Mucosa of gallbladder (tissue), 1 donor: ENCODE results near the gene WNT7A. TPM values are rescaled to one million over a fixed set of nuclear protein-coding genes. Genes with fewer than 3 reads are reported as not detected.

Experiments
- DNase-seq: peaks from one replicate; pipeline ENCODE4 v3.0.0-alpha.2; 2020; ENCODE audit warnings: low spot score
- total RNA-seq: library from RNA; stranded (reverse); gene quantifications from one replicate; pipeline ENCODE4 v1.2.1, GENCODE V29; 2021
- donor health status: DM: no; HTN: no; CAD: no.

WNT7A gene
- total RNA-seq, 1 donor from 2014 or later: 4.7 TPM

DNA sequence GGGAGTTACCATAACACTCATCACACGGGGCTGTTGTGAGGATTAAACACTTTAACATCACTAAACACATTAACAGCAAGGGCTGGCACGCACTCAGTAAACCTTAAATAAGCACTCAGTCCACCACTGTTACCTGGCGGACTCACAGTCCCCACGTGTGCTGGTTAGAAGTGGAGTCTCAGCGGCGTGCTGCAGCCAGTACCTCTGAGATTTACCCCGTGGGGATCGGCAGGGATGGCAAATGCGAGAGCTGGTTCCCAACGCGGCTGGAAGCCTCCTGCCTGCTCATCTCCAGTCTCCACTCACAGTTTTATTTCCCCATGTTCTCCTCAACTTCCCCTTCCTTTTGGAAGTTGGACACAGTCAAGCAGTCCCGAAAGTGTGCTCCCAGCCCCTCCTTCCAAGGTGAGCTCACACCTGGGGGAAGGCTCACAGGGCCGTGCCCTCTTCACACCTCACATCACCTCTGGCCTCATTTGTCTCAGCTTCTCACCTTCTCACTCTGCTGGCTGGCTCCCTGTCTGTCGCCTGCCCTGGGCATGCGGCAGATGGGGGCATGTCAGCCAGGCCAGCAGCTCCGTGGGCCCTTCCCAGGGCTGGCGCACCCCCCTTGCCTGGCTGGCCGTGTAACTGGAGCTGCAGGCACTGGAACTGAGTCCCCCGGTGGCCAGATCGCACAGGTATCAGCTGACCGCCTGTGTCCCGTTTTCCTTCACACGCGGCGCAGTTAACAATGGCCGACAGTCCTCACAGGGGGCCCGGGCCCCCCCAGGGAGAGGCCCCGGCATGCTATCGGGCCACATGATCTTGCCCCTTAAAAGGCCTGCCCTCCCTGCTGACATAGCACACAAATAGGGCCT is 87.1 kb downstream of the WNT7A start:
- no peak for DNase-seq

DNA sequence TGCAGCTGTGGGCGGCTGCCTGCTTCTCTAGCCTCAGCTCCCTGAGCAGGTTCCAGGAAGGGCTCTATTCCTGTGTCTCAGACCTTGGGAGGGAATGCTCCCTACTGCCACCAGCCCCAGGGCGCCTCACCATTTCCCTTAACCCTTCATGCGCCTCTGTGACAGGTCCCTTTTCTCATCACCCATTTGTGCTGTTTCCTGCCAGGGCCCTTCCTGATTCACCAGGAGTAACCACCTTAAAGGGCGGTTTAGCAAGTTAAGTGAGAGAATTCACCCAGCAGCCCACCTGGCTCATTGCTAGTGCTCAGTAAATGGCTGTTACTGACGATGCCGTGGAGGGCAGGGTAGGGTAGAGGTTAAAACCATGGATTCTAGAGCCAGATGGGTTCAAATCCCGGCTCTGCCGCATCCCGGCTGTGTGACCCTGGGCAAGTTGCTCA is 87.8 kb downstream of the WNT7A start:
- DNase-seq: no peak

DNA sequence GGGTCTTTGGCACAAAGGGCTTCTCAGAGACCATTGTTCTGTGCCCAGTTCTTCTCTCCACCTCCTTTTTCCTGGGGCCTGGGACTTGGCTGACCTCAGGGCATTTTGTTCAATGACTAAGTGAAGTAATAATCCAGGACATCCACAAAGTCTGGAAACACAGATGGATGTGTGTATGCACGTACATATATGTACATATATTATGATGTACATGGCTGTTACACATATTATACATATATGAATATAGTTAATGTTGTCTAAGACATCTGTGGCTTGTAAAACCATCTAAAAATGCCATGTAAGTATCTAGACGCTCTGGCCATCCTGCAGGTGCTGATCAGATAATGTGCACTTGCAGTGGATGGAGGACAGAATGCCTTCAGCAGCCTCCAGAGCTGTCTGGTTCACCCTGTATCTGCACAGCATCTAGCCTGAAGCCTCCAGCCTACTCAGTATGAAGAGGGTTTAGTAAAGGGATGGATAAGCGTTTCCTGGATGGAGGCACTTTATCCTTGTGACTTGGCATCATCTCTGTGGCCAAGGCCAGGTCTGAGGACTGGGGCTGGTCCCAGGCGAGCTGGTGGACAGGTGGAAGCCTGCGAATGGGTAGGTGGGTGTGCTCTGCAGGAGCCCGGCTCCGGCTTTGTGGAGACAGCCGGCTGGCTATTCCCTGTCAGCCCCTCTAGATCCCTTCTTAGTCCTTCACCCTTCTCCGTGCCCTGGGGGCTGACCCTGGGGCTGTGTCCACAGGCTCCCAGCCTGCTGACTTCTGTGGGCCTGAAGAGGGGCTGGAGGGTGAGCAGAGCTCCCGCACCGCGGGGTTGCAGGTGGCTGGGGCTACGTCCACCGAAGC is 88.4 kb downstream of the WNT7A start:
- no peak for DNase-seq

DNA sequence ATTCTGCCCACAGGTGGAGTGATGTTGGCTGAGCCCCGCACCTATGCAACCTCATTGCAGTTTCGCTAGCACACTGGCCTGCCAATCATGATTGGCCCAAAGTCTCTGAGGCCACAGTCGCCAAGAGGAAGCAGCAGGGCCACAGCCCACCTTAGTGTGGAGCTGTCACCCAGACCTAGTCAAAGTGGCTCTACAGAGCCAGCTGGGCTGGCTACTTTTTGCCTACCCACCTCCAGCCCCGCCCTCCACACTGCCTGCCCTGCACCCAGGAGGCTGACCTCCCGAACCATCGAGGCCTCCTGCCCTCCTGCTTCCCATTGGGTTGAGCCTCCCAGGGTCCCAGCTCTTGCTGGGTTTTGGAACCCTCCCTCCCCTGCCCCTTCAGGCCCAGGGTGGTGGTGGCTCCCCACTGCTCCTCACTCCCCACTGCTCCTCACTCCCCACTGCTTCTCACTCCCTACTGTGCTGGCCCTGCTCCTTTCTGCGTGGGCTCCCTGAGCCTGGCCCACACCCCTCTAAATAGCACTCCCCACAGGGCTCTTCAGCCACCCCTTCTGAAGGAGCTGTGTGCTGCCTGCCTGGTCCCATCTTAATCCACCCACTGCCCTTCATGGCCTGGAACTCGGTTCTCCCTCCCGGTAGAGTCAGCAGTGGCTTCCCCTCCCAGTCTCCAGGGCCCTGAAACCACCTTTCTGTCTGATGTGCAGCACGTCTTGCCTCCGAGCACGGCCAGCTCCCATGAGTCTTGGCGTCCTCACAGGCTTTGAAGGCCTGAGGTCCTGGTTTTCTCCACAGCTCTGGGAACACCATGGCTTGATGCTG is 89.3 kb downstream of the WNT7A start:
- DNase-seq: no peak

DNA sequence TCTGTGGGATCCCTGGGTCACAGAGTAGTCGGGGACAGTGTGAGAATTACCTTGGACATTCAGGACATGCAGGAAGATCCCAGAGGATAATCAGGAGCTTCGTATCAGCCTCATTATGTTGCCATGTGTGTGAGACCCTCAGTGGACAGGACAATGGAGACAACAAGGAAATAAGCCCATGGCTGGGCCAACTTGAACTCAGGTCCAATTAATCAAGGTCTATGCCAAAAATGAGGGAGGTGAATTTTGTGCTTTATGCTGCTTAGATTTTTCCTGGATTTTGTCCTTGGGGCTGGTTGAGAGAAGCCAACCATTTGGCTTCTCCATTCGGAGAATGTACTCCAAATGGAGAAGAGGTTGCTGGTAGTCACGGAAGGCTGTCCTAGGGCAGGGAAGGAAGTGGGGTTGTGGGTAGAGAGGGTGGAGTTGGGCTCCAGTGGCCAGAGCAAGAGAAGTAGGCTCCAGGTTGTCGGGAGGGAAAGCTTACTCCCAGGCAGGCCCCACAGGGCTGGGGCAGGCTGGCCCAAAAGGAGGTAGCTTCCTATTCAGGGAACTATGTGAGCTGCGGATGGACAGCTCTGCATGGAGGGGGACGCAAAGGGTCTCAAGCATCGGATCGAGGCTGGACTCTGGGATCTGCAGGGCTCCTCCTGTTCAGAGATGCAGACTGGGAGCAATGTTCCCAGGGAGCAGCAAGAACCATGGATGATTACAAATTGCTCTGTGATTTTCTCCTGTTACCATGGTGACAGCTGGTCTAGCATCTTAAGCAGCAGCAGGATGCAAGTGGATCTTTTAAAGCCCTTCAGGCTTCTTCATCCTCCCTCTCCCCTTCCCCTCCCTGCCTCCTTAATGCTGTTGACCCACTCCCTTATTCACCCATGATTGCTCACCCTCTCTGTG is 91.1 kb downstream of the WNT7A start:
- no peak for DNase-seq

DNA sequence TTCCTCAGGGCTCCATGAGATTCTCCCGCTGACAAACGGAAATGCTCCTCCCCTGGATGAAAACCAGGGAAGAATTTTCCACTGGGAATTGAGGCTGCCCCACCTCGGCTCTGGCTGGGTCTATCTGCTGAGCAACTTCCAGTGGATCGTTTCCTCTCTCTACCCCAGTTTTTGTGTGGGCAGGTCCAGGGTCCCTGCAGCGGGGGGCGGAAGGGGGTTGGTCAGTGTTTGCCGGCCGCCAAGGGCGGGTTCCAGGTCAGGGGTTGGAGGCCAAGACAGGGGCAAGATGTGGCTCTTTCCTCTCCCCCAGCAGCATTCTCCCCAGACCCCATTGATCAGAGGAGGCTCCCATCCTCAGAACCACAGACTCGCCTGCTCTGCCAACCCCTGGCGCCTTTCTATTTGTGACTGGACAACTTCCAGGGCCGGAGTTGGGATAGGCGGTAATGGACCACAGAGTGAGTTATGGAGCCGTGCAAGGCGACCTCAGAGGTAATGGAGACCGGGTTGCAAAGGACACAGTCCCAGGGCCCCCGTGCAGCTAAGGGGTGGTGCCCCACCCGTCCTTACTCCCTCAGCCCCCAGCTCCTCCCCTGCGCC is 92.2 kb downstream of the WNT7A start:
- DNase-seq: no peak

DNA sequence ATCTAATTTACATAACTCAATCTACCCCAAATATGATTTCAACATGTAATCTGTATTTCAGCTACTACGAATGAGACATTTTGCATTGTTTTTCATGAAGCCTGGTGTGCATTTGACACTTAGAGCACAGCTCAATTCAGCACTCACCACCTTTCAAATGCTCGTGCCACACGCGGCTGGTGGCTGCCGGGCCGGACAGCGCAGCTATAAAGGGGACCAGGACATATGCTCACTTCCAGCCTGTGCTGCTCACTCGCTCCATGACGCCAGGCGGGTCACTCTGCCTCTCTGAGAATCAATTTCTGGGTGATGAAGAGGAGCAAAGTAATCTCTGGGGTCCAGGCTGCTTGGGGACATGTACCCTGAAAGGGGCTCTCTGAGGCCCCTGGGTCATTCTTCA is 93.1 kb downstream of the WNT7A start:
- DNase-seq: no peak

DNA sequence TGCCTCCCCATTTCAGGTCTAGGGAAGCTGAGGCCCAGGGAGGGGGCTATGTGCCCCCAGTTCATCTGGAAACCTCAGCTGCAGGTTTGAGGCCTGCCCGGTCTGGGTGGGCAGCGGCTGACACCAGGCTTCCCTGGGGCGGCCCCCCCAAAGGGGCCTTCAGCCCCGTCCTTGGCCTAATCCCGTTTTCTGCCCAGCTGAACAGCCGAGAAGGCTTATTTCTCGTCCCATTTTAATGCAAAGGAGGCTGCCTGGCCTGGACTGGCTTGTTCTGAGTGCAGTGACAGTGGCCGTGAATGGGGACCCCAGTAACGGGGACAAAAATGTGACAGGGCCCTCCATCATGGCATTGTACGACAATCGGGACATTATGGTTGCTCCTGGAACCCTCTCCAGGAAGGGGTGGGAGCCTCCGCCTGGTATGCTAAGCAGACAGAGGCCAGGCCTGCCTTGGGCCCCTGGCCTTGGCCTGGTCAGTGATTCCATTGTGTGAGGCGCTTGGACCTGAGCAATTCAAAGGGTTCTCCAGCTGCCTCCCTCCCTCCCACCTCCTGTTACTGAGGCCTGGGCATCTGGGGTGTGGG is 93.9 kb downstream of the WNT7A start:
- no peak for DNase-seq

DNA sequence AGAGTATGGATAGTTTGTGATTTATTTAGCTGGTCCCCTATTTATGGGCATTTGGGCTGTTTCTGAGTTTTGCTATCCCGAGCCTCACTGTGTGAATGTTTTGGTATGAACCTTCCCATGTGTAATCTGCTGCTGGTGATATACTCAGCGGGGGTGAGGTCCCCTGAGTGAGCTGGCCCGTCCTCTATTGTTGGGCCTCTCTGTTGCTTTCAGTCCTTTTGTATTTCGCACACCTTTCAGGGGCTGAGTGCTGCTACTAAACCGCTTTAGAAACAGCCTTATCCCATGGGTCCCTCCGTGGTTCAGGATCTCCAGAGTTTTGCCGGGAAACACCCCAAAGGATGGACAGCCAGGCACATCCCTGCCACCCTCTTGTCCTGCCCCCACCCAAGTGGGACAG is 94.5 kb downstream of the WNT7A start:
- no peak for DNase-seq

DNA sequence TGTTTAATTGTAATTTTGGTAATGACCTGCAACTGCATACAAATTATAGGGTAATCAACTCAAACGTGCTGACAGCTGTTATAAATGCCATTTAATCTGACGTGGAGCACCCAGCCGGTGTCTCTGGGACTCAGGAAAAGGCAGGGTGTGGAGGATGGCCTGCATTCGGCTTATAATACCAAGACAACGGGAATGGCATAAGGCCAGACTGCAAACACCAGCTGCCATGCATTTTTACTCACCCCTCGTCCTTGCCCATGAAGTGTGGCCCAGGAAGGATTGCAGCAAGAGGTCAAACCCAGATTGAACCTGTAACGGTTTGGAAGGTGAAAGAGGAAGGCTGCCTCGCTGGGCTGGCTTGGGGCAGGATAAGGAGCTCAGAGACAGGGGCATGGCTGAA is 96.4 kb downstream of the WNT7A start:
- DNase-seq: no peak

DNA sequence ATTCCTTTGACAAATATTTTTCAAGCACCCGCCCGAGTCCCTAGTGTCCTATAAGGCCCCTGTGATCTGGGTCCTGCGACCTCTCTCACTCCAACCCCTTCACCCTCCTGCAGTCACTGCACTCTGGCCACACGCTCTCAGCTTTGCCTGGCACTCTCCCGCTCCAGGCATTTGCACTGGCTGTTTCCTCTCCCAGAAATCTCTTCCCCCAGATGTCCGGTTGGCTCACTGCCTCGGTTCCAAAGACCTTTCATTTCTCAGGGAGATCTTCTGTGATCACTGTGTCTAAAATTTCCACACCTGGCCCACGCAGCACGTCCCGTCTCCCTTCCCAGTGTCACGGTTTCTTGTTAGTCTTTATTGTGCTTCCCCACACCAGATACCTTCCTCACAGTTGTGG is 97.4 kb downstream of the WNT7A start:
- DNase-seq: no peak

DNA sequence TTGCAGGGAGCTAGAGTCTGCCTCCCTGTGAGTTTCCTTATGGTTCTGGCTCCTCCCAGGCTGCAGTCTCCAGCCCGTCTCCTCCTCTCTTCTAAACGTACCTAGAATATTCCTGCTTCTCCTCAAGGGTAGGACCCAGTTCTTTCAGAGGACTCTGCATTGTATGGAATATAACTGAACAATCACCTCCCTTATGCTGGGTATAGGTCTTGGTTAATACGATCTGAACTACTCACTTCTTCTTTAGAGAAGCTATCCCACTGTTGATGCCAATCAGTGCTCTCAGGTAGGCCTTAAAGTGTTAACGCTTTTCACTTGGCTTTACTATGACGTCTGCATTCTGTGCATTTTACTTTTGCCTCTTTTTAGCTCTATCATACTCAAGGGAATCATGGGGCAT is 98.5 kb downstream of the WNT7A start:
- no peak for DNase-seq

DNA sequence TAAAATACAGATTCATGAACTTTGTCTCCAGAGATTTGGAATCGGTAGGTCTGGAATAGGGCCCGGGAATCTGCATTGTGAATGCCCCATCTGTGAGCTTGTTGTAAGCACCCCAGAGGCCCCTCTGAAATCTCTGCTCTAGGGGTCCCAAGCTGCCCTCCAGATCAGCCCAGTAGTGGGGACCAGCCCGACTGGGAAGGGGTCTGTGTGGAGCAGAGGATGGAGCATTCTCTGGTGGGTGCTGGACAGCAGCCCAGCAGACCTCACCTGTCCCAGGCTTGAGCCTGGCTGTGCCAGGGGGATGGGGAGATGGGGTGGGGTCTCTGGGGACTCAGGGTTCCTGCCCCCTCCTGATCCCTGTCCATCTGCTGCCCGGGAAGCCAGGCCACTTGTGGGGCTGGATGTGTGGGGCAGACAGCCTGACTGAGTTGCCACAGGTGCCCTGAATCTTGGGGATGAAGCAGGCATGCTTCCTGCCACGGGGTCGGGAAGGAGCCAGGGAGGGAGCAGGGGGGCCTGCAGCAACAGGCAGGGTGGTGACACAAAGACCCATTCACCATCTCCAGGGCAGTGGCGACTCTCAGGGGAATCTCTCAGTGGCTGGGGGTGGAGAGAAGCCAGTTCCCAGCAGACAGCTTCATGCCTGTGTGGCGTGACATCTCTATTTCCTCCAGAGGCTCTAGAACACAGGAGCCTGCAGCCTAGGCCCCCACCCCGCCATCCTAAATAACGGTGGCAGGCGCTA is 99.3 kb downstream of the WNT7A start:
- DNase-seq: no peak

DNA sequence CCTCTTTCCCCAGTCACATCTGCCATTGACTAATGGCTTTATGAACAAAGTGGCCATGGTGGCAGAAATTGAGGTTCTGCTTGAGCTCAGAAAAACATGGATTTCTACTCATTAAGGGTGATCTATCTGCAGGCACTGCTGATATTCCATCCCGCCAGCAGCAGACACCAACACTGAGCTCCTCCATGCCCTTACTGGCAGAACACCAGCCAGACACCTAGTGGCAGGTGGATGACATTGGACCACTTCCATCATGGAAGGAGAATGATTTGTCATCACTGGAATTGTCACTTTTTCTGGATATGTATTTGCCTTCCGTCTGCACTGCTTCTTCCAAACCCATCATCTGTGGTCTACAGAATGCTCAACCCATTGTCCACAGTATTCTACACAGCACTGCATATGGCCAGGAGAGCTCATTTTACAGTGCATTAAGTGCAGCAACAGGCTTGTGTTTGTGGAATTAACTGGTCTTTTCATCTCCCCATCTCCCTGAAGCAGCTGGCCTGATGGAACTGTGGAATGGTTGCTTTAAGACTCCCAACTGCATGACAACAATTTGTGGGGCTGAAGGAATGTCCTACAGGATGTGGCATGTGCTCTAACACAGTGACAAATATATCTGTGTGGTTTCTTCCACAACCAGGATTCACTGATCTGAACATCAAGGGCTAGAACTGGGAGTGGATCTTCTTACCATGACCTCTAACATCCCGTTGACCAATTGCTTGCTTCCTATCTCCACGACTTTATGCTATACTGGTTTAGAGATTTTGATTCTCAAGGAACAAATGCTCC is 103.4 kb downstream of the WNT7A start:
- no peak for DNase-seq

DNA sequence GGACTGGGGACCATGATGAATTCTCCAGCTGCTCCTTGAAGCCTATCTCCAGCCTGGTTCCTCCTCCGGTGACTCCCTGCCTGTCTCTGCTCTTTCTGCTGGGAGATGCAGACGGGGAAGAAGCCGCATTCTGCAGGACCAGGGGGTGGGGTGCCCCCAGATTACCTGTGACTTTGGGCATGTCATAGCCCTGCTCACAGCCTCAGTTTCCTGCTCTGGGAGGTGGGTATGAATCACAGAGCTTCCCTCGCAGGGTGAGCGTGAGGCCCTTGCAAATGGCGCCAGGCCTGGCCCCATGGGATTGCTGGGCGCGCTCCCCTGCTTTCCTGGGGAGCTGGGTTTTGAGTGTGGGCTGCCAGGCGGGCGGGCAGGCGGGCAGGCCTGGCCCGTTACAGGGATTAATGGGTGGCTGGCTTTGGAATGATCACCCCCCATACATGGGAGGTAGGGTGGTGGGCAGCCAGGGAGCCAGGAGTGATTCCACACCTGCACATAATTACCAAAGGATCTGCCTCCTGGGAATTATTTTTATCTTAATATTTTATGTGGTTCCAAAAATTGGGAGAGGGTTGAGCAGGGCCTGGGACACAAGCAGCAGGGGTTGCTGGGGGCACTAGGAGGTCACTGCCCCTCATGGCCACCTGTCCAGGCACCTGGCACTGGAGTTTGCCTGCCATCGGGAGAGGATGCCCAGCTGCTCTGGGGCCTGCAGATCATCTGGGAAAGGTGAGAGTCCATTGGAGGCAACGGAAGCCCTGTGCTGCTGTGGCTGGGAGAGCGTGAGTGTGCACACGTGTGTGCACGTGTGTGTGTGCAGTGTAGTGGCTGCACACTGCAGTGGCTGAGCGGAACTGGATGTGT is 106.8 kb downstream of the WNT7A start:
- no peak for DNase-seq

DNA sequence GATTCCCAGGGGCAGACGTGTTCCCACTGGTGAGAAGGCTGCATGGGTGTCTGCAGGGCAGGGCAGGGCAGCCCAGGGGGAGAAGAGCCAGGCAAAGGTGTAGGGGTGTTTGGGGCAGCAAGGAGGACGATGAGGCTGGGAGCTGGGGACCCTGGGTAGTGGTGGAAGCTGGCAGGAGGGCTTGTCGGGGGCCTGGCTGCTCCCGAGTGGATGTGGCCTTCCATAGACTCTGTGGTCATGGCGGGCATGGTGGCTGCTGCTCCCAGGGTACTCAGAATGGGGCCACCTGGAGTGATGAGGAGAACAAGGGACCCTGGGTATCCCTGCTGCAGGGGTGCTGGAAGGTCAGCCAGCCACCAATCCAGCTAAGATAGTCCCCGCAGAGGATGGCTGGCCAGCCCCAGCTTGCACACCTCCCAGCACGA is 107.5 kb downstream of the WNT7A start:
- DNase-seq: no peak

DNA sequence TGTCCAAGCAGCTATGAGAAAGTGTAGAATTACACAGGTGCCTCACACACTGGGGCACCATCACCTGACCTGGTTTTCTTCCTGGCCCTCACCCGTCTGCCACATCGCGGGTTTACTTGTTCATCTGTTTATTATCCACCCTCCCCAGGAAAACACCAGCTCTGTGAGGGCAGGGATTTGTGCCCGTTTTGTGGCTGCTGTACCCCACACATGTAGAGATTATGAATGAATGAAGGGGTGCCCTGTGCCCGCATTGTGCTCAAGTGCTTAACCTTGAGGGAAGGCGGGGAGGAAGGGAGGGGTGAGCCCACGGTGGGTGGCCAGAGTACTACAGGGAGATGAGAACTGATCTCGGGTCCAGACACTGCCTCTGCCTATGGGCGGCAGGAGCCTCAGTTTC is 108.4 kb downstream of the WNT7A start:
- no peak for DNase-seq
